DMS153 (cell line): ENCODE data around the gene MED17.

Experiments
- DNase-seq: peaks from one replicate; lab custom pipeline; 2025; lab: John Stamatoyannopoulos, UW

The MED17 gene

GRCh38 chr11:93817426-93818348 lies 33.6 kb downstream of the MED17 start:
- peak; percentile 2 for DNase-seq

- DNase-seq: no peak
These were observed 36.0 kb downstream of the MED17 start for GRCh38 chr11:93819966-93820695.

GRCh38 chr11:93820847-93821246 lies 36.8 kb downstream of the MED17 start:
- DNase-seq: no peak

- no peak for DNase-seq
These were observed 37.5 kb downstream of the MED17 start for GRCh38 chr11:93821617-93822016.

GRCh38 chr11:93822359-93822758 lies 38.3 kb downstream of the MED17 start:
- no peak for DNase-seq

GRCh38 chr11:93823210-93823609 lies 39.1 kb downstream of the MED17 start:
- DNase-seq: no peak

GRCh38 chr11:93827363-93827762 lies 43.3 kb downstream of the MED17 start:
- no peak for DNase-seq

GRCh38 chr11:93829598-93829997 lies 45.5 kb downstream of the MED17 start:
- DNase-seq: no peak

GRCh38 chr11:93831343-93832127 lies 47.5 kb downstream of the MED17 start:
- no peak for DNase-seq

- no peak for DNase-seq
These were observed 48.7 kb downstream of the MED17 start for GRCh38 chr11:93832780-93833179.

GRCh38 chr11:93838967-93839366 lies 54.9 kb downstream of the MED17 start:
- DNase-seq: no peak

- DNase-seq: no peak
These were observed 56.1 kb downstream of the MED17 start for GRCh38 chr11:93840180-93840579.

- DNase-seq: no peak
These were observed 56.9 kb downstream of the MED17 start for GRCh38 chr11:93840981-93841380.

GRCh38 chr11:93841446-93841845 lies 57.4 kb downstream of the MED17 start:
- DNase-seq: no peak

GRCh38 chr11:93842034-93842433 lies 58.0 kb downstream of the MED17 start:
- DNase-seq: no peak

GRCh38 chr11:93842461-93842860 lies 58.4 kb downstream of the MED17 start:
- no peak for DNase-seq

GRCh38 chr11:93843906-93844305 lies 59.8 kb downstream of the MED17 start:
- DNase-seq: no peak

GRCh38 chr11:93844568-93844967 lies 60.5 kb downstream of the MED17 start:
- DNase-seq: no peak

- DNase-seq: no peak
These were observed 61.4 kb downstream of the MED17 start for GRCh38 chr11:93845181-93846092.

GRCh38 chr11:93846411-93846810 lies 62.3 kb downstream of the MED17 start:
- DNase-seq: no peak

- no peak for DNase-seq
These were observed 65.1 kb downstream of the MED17 start for GRCh38 chr11:93849201-93849600.
